C4-2B (cell line): ENCODE data around the gene BOD1L1.

Experiments used
- H3K27ac ChIP-seq: fragments of 450-650 bp; 2 replicates; pipeline ENCODE4 v1.5.1; 2017
- ZFX ChIP-seq: fragments of 450-650 bp; IDR thresholded peaks from 2 replicates; pipeline ENCODE4 v1.6.1; 2017
- TF ChIP-seq, protein P1 (sequence below): fragments of 450-650 bp; conservative IDR thresholded peaks from 2 replicates; pipeline ENCODE4 v1.5.1; 2017; ENCODE audit warnings: mild to moderate bottlenecking

BOD1L1 gene

DNA sequence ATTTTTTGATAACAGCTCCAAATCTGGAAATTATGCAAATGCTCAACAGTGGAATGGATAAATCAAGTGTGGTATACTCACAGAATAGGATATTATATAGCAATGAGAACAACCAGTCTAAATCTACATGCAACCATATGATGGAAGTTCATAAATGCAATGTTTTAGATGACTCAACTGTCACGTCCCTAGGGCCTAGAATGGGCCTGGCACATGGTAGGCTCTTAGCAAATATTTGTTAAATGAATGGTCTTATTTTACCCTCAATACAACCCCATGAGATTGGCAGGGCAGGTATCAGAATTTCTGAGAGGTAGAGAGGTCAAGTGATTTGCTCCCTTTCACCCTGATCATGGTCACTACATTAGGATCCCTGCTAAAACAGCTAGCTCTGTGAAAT is 68.6 kb downstream of the BOD1L1 start:
- no peak for TF ChIP-seq ZFX
- TF ChIP-seq, protein P1, sequence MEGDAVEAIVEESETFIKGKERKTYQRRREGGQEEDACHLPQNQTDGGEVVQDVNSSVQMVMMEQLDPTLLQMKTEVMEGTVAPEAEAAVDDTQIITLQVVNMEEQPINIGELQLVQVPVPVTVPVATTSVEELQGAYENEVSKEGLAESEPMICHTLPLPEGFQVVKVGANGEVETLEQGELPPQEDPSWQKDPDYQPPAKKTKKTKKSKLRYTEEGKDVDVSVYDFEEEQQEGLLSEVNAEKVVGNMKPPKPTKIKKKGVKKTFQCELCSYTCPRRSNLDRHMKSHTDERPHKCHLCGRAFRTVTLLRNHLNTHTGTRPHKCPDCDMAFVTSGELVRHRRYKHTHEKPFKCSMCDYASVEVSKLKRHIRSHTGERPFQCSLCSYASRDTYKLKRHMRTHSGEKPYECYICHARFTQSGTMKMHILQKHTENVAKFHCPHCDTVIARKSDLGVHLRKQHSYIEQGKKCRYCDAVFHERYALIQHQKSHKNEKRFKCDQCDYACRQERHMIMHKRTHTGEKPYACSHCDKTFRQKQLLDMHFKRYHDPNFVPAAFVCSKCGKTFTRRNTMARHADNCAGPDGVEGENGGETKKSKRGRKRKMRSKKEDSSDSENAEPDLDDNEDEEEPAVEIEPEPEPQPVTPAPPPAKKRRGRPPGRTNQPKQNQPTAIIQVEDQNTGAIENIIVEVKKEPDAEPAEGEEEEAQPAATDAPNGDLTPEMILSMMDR, result no peak
- no peak overlapping the region for H3K27ac ChIP-seq

DNA sequence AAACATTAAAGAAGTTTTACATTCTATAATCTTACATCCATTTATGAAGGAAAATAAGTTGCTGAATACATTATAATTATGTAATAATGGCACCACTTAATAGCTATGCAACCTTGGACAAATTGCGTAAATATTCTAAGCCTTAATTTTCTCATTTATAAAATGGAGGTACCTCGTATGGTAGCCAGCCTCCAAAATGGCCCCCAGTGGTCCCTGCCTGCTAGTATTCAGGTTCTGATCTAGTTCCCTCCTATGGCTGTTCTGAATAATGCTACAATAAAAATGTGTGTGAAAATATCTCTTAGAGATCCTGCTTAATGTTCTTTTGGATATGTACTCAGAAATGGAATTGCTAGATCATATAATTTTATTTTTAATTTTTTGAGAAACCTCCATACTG is 72.2 kb downstream of the BOD1L1 start:
- no peak for TF ChIP-seq ZFX
- TF ChIP-seq, protein P1, result no peak
- no peak overlapping the region for H3K27ac ChIP-seq

DNA sequence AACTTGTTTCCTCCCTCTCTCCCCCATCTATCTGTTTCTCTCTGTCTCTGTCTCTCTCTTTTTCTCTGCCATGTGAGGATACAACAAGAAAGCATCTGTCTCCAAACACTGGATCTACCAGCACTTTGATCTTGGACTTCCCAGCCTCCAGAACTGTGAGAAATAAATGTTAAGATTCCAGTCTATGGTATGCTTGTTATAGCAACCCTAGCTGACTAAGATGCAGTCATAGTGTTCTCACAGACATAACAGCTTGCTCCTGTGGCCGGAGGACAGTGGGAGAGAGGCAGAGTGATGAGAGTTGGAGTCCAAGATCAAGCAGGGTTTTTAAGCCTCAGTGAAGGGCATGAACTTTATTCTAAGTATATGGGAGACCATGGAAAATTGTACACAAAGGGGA is 74.4 kb downstream of the BOD1L1 start:
- no peak overlapping the region for H3K27ac ChIP-seq
- TF ChIP-seq, protein P1, result no peak
- no peak for TF ChIP-seq ZFX

DNA sequence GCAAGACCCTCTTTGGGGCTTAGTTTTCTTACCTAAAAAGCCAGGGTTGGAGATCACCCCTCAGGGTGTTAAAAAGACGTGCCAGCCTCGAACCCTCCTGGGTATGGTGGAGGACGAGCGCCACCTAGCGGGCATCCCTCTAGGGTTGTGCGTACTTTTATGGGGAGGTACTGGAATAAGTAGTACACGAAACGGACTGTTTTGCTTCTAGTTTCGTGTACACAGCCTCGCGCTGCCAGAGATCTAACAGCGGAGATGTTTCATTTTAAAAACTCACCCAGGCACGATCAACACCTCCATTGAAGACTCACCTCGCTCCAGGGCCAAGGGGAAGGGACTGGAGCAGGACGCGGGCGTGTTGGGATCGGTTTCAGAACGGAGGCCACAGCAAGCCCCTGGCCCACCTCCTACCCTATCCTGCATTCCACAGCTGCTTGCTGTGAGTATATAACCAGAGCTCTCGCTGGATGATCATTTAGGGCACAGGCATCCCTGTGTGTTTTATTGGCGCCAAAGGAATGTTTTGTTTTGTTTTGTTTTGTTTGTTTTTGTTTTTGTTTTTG is 78.5 kb downstream of the BOD1L1 start:
- TF ChIP-seq, protein P1, result peak; percentile 84
- no peak for TF ChIP-seq ZFX
- no peak overlapping the region for H3K27ac ChIP-seq

DNA sequence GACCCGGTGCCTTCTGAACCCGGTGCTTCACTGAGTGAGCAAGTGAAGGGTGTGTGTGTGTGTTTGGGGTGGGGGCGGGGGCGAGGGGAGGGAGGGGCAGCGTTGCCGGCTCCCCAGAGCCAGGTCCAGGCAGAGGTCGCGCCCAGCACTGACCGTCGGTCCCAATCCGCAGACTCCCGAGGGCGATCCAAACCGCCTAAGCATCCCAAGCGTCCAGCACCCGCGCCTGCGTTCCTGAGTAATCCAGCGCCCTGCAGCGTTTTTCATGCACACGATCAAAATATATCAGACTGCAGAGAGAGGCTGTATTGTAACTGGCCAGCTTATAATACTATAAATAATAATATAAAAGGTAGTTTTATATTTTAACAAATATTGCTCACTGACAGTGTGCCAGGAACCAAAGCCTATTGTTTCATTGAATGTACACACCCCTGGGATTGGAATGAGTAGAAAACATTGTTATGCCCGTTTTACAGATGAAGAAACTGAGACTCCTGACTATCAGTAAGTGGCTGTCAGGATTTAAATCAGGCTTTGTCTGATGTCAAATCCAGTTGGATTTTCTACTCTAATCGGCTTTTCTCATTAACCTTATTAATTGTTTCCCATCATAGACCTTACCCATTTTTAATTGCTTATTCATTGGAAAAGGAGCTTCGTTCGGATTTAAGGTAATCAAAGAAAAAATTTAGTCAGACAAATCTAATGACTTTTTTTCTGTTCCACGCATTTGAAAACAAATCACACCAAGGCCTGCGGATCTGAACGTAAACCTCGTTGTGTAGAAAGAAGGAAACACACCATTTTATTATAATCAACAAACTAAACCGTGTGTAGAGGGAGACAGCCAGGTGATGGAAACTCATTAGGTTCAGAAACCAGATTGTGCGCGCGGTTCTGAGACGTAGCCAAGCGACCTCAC is 79.2 kb downstream of the BOD1L1 start:
- no peak overlapping the region for H3K27ac ChIP-seq
- TF ChIP-seq, protein P1, result no peak
- TF ChIP-seq ZFX, result no peak

DNA sequence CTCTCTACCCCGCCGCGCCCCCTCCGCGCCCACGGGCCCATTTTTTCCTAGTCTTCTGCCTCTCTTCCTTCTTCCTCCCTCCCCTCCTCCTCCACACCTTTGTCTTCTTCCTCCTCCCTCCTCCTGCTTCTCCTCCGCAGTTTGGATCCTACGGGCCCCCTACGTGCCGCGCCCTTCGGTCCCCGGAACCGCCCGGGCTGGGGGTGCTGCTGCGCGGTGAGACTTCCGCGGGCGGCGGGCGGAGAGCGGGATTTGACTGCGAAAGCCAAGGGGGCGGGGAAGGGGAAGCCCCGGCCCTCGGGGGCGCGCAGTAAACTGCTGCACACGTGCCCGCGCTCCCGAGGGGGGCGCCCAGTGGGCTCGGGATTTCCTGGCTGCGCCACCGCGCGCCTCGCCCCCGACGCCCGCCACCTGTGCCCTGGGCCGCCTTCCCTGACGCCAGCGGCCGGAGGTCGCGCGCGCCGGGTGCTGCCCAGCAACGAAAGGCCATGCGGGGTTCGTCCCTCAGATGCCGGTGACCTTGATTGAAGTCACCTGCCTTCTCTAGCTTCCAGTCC is 80.0 kb downstream of the BOD1L1 start:
- H3K27ac ChIP-seq, result no peak overlapping the region
- TF ChIP-seq ZFX, result no peak
- TF ChIP-seq, protein P1, result no peak

DNA sequence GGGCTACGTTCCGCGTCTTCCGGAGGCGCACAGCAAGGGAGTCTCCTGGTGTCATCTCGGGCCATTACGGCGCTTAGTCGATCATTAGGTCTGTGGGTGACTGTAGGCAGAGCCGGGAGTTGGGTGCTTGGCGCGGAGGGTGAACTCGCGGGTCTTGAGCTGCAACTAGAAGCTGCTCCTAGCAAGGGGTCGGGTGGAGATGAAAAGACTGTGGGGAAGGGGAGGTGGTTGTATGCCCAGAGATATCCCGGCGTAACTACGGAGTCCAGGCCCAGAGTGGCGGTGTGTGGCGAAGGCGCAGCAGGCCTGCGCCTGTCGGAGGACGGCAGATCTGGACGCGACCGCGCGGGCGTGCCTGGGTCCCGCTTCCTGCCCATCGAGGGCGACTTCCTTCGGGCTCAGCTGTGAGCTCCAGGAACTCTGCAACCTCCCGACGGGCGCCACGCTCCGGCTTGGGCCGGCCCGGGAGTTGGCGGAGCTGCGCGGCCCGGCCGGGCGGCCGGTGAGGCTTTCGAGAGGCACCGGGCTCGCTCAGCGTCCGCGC is 80.5 kb downstream of the BOD1L1 start:
- H3K27ac ChIP-seq, result no peak overlapping the region
- TF ChIP-seq, protein P1, result no peak
- no peak for TF ChIP-seq ZFX
